HG02885 (cell line): ENCODE results near the gene AUP1.

Experiments
- ATAC-seq: cut with Tn5 transposase; IDR thresholded peaks from one replicate; pipeline ENCODE4 v1.9.1; 2021; ENCODE audit warnings: mild to moderate bottlenecking; ENCODE audit not compliant: unreplicated experiment, poor library complexity

The AUP1 gene

DNA sequence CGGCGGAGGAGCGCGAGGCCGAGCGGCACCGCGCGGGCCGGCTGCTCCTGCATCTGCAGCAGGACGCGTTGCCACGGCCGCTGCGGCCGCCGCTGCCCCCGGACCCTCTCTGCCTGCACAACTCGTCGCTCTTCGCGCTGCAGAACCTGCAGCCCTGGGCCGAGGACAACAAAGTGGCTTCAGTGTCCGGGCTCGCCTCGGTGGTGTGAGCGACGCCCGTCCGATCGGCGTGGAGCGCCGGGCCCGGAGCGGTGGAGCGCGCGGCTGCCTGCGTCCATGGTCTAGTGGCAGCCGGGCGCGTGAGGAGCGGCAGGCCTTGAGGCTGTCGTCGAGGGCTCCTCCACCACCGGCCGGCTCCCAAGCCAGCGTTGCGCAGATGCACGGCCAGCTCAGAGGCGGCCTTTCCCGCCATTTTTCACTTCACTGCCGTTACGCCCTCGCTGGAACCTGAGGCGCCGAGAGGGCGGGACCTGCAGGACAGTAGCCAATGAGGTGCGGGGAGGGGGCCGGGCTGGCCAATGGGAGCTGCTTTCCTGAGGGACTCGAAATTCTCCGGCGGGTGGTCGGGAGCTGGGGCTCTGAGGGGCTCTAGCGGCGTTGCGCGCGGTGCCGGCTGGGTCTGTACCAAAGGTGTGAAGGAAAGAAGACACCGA, 13.4 kb downstream of the AUP1 start:
- ATAC-seq, result peak; percentile 75

- peak; percentile 24 for ATAC-seq
These were observed 14.1 kb downstream of the AUP1 start for GRCh38 chr2:74515271-74515980.

- no peak for ATAC-seq
These were observed 14.9 kb downstream of the AUP1 start, which contains the start of gene TLX2 for GRCh38 chr2:74514368-74515270. TLX2 (plus strand) TSS chr2:74514450; CDS start chr2:74514807, 357 bp downstream.

DNA sequence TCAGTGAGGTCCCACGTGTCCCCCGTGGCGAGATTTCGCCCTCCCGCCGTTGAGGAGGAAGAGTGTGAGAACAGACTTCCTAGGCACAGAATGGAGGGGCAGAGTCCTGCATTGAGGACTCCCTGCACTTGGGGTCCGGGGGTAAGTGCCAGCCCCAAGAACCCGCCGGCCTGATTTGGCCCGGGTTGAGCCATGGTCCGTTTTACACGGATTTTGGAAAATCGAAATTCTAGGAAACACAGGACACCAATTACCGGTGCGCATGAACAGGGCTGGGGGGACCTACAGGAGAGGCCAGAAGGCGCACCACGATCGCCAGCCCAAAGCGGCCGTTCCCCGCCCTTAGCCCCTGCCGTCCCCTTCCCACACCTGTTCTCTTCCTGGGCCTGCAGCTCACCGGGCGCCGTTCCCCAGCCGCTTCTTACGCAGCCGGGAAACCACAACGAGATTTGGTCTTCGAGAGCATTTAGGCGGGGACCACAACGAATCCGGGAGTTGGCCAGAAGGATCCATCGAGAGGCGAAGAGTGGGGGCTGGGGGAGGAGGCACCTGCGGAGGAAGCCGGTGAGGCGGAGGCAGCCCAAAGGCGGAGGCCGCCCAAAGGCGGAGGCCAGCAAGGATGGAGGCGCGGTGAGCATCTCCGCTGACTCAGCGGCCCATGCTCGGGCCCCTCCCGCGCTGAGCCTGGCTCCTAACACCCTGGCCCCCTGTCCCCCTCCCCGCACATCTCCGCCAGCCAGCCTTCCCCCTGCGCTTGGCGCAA, 15.7 kb downstream of the AUP1 start:
- no peak for ATAC-seq

GRCh38 chr2:74512744-74513604, 16.5 kb downstream of the AUP1 start:
- no peak for ATAC-seq

DNA sequence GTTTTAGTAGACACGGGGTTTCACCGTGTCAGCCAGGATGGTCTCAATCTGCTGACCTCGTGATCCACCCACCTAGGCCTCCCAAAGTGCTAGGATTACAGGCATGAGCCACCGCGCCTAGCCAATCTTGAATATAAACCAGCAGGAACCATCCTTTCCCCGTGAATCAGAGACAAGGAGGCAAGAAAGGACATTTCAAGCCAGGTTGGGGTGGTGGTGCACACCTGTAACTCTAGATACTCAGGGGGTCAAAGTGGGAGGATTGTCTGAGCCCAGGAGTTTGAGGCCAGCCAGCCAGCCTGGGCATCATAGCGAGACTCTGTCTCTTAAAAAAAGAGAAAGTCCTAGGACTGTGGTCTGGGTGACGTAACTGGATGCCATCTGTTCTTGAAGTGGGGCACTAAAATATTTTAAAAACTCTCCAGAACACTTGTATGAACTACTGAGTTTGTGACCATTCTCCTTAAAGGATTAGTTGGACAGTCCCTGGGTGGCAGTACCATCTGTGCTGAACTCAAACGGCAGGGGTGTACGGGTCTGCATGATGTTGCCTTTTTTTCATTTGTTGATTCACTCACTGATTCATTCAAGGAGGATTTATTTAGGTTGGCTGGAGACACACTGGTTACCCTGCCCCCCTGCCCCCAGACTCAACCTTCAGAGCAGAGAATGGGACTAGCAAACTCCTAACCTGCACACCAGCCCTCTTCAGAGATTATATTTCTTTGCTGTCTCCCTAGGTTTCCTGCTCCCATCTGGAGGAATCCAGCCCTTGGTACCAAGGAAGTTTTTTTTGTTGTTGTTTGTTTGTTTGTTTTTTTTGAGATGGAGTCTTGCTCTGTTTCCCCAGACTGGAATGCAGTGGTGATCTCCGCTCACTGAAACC, 18.2 kb downstream of the AUP1 start:
- no peak for ATAC-seq

DNA sequence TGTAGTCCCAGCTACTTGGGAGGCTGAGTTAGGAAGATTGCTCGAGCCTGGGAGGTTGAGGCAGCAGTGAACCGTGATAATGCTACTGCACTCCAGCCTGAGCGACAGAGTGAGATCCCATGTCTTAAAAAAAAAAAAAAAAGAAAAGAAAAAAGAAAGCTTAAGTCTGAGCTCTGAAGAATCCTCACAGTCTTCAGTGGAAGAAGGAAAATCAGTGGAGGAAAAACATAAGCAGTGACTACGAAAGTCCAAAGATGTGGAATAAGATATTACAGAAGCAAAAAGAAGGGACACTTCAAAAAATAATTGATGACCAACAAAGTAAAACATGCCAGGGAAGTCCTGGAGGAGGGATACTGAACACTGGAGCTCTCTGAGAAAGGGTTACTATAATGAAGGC, 19.2 kb downstream of the AUP1 start:
- ATAC-seq, result no peak

- ATAC-seq, result no peak
These were observed 21.5 kb downstream of the AUP1 start for GRCh38 chr2:74507926-74508520.

GRCh38 chr2:74507145-74507925, 22.2 kb downstream of the AUP1 start, which contains the start of gene PCGF1:
PCGF1 (minus strand) TSS chr2:74507695; CDS start chr2:74507668, 27 bp downstream.
- ATAC-seq, result peak; percentile 90

GRCh38 chr2:74505448-74506246, 23.9 kb downstream of the AUP1 start:
- no peak for ATAC-seq

DNA sequence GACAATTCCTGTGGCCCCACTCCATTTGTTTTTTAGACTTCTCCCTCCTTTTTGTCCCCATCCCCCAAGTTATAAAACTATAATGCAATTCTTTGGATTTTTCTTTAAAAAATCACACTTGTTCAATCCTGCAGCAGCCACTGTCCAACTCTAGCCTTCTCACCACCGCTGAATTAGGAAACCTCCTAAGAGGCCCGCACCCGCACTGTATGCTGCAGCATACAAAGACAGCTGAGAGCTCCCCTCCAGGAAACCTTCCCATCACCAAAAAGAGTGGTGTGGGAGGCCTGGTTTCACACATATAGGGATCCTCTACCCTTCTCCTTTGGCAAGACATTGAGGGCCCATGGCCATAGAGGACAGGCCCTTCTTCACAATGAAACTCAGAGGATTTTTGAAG, 24.9 kb downstream of the AUP1 start:
- no peak for ATAC-seq

- no peak for ATAC-seq
These were observed 25.7 kb downstream of the AUP1 start for GRCh38 chr2:74503506-74504475.

- peak; percentile 37 for ATAC-seq
These were observed 26.6 kb downstream of the AUP1 start for GRCh38 chr2:74502720-74503505.

DNA sequence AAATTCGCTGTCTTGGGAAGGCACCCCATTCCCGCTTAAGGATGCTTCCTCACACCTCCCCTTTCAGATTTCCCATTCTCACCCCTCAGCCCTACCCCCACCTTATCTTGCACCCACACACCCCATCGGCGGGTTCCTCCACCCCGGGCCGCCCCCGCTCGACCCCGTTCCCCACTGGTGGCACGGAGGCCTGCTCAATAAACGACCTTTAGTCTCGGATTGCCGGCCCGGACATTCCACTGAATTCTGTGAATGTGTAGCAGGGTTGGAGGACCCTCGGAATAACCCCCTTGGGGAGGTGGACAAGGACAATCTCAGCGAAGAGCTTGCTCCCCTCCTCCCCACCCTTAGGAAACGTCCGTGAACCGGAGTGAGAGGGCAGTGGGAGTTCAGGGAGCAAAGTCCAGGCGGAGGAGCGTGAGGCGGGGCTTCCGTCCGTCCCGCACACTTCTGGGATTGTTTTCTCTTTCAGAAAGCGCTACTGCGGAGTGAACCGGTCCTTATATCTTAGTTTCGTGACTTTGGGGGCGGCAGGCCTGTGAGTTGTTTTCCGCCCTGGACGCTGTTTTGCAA, 27.3 kb downstream of the AUP1 start:
- ATAC-seq, result no peak
